Endodermal cell (in vitro differentiated cells): ENCODE results near the gene DNAJC5. TPM values are rescaled to one million over a fixed set of nuclear protein-coding genes. Genes with fewer than 3 reads are reported as not detected.

Source experiments
- DNase-seq: peaks from one replicate; pipeline ENCODE4 v3.0.0-alpha.2; 2017
- H3K27ac ChIP-seq: 2 replicates; pipeline ENCODE4 v1.5.1; 2013; ENCODE audit warnings: mild to moderate bottlenecking, low read depth, low read length, moderate library complexity
- H3K27me3 ChIP-seq: 2 replicates; pipeline ENCODE4 v1.6.1; 2013; ENCODE audit warnings: mild to moderate bottlenecking, low read length, moderate library complexity; ENCODE audit not compliant: insufficient read depth, control insufficient read depth, poor library complexity, severe bottlenecking
- H3K36me3 ChIP-seq: 2 replicates; pipeline ENCODE4 v1.7.0; 2013; ENCODE audit warnings: mild to moderate bottlenecking, low read length, moderate library complexity; ENCODE audit not compliant: control insufficient read depth, insufficient read depth
- H3K4me1 ChIP-seq: one replicate; pipeline ENCODE4 v1.7.0; 2013; ENCODE audit warnings: low read length; ENCODE audit not compliant: control insufficient read depth, insufficient read depth
- H3K4me3 ChIP-seq: 2 replicates; pipeline ENCODE4 v1.5.1; 2013; ENCODE audit warnings: mild to moderate bottlenecking, low read length, moderate library complexity
- H3K9ac ChIP-seq: 2 replicates; pipeline ENCODE4 v1.6.1; 2013; ENCODE audit warnings: mild to moderate bottlenecking, low read length, moderate library complexity; ENCODE audit not compliant: poor library complexity, severe bottlenecking; ENCODE audit errors: extremely low read depth
- H3K9me3 ChIP-seq: 2 replicates; pipeline ENCODE4 v1.6.1; 2013; ENCODE audit warnings: mild to moderate bottlenecking, low read length, moderate library complexity; ENCODE audit not compliant: control insufficient read depth
- H3K27ac Mint-ChIP-seq: 2 replicates; pipeline ENCODE4 v1.8.0; 2020; ENCODE audit warnings: mixed read lengths
- H3K27me3 Mint-ChIP-seq: 2 replicates; pipeline ENCODE4 v1.8.0; 2021; ENCODE audit warnings: mild to moderate bottlenecking, mixed read lengths; ENCODE audit not compliant: insufficient read depth
- H3K36me3 Mint-ChIP-seq: 2 replicates; pipeline ENCODE4 v1.8.0; 2020; ENCODE audit warnings: low read depth, mixed read lengths
- H3K4me1 Mint-ChIP-seq: 2 replicates; pipeline ENCODE4 v1.8.0; 2020; ENCODE audit warnings: mixed read lengths
- H3K4me3 Mint-ChIP-seq: 2 replicates; pipeline ENCODE4 v1.8.0; 2020; ENCODE audit warnings: mild to moderate bottlenecking, moderate library complexity, mixed read lengths
- H3K9me3 Mint-ChIP-seq: 2 replicates; pipeline ENCODE4 v1.8.0; 2020; ENCODE audit warnings: mild to moderate bottlenecking, mixed read lengths
- CTCF ChIP-seq: fragments of 200-600 bp; sonication (generic); conservative IDR thresholded peaks from 2 replicates; pipeline ENCODE4 v1.5.0; 2021; ENCODE audit warnings: antibody characterized with exemption, mild to moderate bottlenecking
- WGBS, 2 experiments: methylation state at CpG; one replicate each; pipeline versions ENCODE4 v1.1.5 to v1.1.7; 2013; ENCODE audit warnings: missing lambda C conversion rate in 2 of 2, mixed read lengths in 1 of 2; ENCODE audit not compliant: insufficient coverage in 1 of 2, insufficient read length in 1 of 2; 5-methylcytosine and 5-hydroxymethylcytosine counted together
- total RNA-seq, 2 donors: library from RNA; stranded (reverse); fragmentation: NEBNext Ultra II Directional in 1 of 2; extraction: Animal tissue kit (Norgen Biotek cat#: 25700) in 1 of 2; gene quantifications; 2 replicates in 1 of 2; 3 replicates in 1 of 2; pipeline ENCODE4 v1.2.1, GENCODE V29; 2021

The DNAJC5 gene
- total RNA-seq, 2 donors from 2014 or later: 25.8 to 26.8 TPM

- Mint-ChIP-seq H3K27me3 (no peaks in the 10 kb centered on the region), H3K9me3 (no peaks in the 10 kb centered on the region), H3K36me3 (peaks cover 7% of the 10 kb centered on the region), H3K4me1 (peaks cover 29% of the 10 kb centered on the region), H3K4me3 (peak overlapping the region; percentile 71), H3K27ac (no peak overlapping the region)
- DNase-seq: peak; percentile 72
- Histone ChIP-seq H3K4me1 (peaks cover 19% of the 10 kb centered on the region), H3K27me3 (no peaks in the 10 kb centered on the region), H3K9ac (peak overlapping the region; percentile 72), H3K9me3 (no peaks in the 10 kb centered on the region), H3K36me3 (peaks cover 6% of the 10 kb centered on the region), H3K4me3 (peak overlapping the region; percentile 82), H3K27ac (no peak overlapping the region)
- WGBS, 2 experiments: 6 to 7% methylated on average over 13 to 31 of the region's 31 CpGs
- peak; percentile 55 for TF ChIP-seq CTCF
Observed at GRCh38 chr20:63955281-63955826, 60.4 kb downstream of the DNAJC5 start.

DNA sequence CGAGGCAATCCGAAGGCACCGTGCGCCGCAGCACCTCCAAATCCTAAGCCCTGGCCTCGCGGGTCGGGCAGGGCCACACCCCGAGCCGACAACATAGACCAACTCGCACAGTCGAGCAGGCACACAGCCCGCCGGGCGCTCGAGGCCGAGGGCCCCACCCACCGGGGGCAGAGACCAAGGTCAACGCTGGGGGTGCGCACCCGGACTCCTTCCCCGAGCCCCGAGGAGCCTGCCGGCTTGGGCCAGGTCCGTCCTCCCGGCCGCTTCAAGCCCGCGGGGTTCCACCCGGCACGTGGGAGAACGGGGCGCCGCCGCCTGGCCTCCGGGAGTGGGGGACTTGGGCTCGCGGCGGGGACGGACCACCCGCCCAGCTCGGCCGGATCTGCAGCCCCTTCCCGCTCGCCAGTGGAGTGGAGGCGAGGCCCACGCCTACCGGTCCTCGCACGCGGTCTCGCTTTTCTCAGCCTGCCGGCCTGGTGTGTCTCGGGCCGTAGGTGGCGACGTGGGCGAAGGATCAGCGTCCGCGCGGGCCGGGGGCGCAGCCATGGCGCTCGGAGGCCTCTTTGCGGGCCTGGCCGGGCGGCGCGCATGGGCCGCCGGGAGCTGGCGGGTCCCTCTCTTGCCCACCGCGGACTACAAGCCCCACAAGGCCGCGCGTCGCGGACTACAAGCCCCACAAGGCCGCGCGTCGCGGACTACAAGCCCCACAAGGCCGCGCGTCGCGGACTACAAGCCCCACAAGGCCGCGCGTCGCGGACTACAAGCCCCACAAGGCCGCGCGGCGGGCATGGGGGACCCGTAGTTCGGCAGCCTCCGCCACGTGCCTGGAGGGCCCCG, 61.1 kb downstream of the DNAJC5 start, which contains the start of gene UCKL1:
UCKL1 (minus strand) TSS at position 590 of the 837 bp plus-strand sequence; CDS start at position 546, 44 bp downstream.
- Histone ChIP-seq H3K4me3 (peak within 1 kb of the TSS; percentile 82), H3K27me3 (no peaks in the 10 kb centered on the region), H3K4me1 (peaks cover 18% of the 10 kb centered on the region), H3K36me3 (peaks cover 6% of the 10 kb centered on the region), H3K9me3 (no peaks in the 10 kb centered on the region), H3K27ac (peak within 1 kb of the TSS; percentile 63), H3K9ac (peak within 1 kb of the TSS; percentile 72)
- 0 to 1% methylated on average over 33 to 105 of the region's 105 CpGs for WGBS, 2 experiments
- H3K4me3 Mint-ChIP-seq: peak within 1 kb of the TSS; percentile 71
- TF ChIP-seq CTCF: no peak
- no peaks in the 10 kb centered on the region for H3K27me3 Mint-ChIP-seq
- H3K36me3 Mint-ChIP-seq: peaks cover 7% of the 10 kb centered on the region
- peak; percentile 91 for DNase-seq
- peaks cover 29% of the 10 kb centered on the region for H3K4me1 Mint-ChIP-seq
- H3K27ac Mint-ChIP-seq: peak within 1 kb of the TSS; percentile 83
- H3K9me3 Mint-ChIP-seq: no peaks in the 10 kb centered on the region

- Mint-ChIP-seq H3K27me3 (no peaks in the 10 kb centered on the region), H3K27ac (peak overlapping the region; percentile 80), H3K4me1 (peaks cover 29% of the 10 kb centered on the region), H3K4me3 (peak overlapping the region; percentile 71), H3K36me3 (peaks cover 11% of the 10 kb centered on the region), H3K9me3 (no peaks in the 10 kb centered on the region)
- Histone ChIP-seq H3K36me3 (peaks cover 6% of the 10 kb centered on the region), H3K9me3 (no peaks in the 10 kb centered on the region), H3K27ac (no peak overlapping the region), H3K9ac (peak overlapping the region; percentile 49), H3K4me1 (peaks cover 15% of the 10 kb centered on the region), H3K4me3 (peak overlapping the region; percentile 75), H3K27me3 (no peaks in the 10 kb centered on the region)
- no peak for DNase-seq
- TF ChIP-seq CTCF: no peak
- WGBS, 2 experiments: 2 to 4% methylated on average over 8 to 10 of the region's 15 CpGs
Observed at GRCh38 chr20:63956664-63957003, 61.7 kb downstream of the DNAJC5 start.
